ENCODE results near the gene KRTAP2-3. TPM values are rescaled to one million over a fixed set of nuclear protein-coding genes. Genes with fewer than 3 reads are reported as not detected.

The KRTAP2-3 gene, protein sequence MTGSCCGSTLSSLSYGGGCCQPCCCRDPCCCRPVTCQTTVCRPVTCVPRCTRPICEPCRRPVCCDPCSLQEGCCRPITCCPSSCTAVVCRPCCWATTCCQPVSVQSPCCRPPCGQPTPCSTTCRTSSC
- total RNA-seq = not detected in 2 replicates

GRCh38 chr17:41060052-41060604 lies at the start of gene KRTAP2-3:
Gene KRTAP2-3 (minus strand): TSS chr17:41060114. CDS start chr17:41060050, 64 bp downstream.

GRCh38 chr17:41105347-41105746 lies 45.4 kb upstream of the KRTAP2-3 start, which contains the start of gene KRTAP4-9:
Gene KRTAP4-9 (plus strand): TSS chr17:41105389. CDS start chr17:41105389, 0 bp downstream.

DNA sequence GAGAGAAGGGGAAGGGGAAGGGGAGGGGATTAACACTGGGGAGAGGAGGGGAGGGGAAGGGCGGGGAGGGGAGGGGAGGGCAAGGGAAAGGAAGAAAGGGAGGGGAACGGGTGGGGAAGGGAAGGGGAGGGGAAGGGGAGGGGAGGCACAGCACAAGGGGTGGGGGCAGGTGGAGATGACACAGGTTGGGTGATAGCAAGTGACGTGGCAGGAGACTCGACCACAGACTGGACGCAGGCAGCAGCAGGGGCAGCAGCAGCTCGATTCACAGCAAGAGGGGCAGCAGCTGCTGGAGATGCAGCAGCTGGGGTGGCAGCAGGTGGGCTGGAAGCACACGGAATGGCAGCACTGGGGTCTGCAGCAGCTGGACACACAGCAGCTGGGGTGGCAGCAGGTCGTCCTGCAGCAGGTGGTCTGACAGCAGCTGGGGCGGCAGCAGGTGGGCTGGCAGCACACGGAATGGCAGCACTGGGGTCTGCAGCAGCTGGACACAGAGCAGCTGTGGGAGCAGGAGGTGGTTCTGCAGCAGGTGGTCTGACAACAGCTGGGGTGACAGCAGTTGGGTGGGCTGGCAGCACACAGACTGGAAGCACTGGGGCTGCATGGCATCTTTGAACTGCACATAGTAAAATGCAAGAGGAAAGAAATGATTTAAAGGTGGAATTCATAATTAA lies 41.8 kb upstream of the KRTAP2-3 start, which contains the start of gene KRTAP4-16:
Gene KRTAP4-16, minus strand, starts transcription at position 624 of the 674 bp plus-strand sequence. Its CDS starts 0 bp downstream, at position 624.

DNA sequence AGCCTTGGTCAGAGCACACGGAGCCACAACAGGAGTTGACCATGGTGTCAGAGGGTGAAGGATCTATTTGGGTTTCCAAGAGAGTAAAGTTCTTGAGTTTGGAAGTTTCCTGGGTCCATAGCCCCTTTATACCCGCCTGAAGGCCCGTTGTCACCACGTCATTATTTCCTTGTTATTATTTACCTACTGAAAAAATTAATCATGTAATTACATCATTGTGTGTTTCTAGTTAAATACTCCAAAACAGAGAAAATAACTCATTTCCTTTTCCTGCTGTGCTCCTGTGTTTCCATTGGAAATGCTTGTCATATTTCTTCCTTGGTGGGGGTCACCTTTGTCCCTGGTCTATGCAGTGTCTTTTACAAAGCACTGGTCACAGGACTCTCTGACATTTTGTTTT lies 38.1 kb upstream of the KRTAP2-3 start, which contains the start of gene KRTAP4-8:
Gene KRTAP4-8, minus strand, starts transcription at position 101 of the 400 bp plus-strand sequence. Its CDS starts 58 bp downstream, at position 43.

DNA sequence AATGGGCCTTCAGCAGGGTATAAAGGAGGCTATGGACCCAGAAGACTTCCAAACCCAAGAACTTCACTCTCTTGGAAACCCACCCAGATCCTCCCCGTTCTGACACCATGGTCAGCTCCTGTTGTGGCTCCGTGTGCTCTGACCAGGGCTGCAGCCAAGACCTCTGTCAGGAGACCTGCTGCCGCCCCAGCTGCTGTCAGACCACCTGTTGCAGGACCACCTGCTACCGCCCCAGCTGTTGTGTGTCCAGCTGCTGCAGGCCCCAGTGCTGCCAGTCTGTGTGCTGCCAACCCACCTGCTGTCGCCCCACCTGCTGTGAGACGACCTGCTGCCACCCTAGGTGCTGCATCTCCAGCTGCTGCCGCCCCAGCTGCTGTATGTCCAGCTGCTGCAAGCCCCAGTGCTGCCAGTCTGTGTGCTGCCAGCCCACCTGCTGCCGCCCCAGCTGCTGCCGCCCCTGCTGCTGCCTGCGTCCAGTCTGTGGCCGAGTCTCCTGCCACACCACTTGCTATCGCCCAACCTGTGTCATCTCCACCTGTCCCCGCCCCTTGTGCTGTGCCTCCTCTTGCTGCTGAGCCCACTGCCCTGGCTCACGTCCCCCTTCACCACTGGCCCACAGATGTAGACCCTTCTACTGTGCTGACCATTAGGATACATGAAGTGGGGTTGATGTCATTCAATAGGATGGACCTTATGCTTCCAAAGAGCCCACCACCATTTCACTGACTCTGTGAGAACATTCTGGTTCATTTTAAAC lies 24.4 kb upstream of the KRTAP2-3 start, which contains the start of gene KRTAP4-7:
Gene KRTAP4-7, plus strand, starts transcription at position 51 of the 757 bp plus-strand sequence. Its CDS starts 57 bp downstream, at position 108.

DNA sequence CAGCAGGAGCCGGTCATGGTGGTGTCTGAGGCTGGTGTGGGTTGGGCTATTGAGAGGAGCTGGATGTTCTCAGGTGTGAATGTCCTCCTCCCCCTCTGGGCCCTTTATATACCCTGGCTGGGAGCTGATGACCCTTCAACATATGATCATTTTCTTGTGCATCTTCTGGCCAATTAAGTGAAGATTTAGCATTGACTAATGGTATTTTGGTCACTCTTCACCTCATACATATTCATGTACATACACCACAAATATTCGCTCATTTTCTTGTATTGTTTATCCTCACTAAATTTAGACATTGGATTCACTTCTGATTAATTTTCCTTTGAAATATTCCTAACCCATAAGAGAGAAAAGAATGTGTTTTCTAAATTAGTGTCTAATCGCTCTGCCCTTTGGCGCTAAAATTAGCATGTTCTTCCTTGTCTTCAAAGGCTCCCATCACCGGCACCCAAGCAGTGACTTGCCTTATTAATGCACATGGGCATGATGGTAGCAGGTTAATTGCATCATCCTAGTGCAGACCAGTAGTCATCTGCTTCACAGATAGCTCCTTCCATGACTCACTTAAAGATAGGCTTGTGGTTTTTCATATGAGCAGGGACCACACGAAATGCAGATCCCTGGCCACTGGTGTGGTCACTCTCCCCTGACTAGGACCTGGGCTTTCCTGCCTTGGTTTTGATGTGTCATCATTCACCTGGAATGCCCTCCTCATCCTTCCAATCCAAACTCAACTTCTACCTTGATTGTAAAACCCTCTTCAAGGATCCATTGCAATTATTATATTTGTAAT lies 6.1 kb upstream of the KRTAP2-3 start, which contains the start of gene KRTAP2-4:
Gene KRTAP2-4, minus strand, starts transcription at position 51 of the 796 bp plus-strand sequence. Its CDS starts 34 bp downstream, at position 17.

GRCh38 chr17:41055130-41055529 lies 4.8 kb downstream of the KRTAP2-3 start, which contains the start of gene KRTAP2-2:
Gene KRTAP2-2 (minus strand): TSS chr17:41055230. CDS start chr17:41055211, 19 bp downstream.

DNA sequence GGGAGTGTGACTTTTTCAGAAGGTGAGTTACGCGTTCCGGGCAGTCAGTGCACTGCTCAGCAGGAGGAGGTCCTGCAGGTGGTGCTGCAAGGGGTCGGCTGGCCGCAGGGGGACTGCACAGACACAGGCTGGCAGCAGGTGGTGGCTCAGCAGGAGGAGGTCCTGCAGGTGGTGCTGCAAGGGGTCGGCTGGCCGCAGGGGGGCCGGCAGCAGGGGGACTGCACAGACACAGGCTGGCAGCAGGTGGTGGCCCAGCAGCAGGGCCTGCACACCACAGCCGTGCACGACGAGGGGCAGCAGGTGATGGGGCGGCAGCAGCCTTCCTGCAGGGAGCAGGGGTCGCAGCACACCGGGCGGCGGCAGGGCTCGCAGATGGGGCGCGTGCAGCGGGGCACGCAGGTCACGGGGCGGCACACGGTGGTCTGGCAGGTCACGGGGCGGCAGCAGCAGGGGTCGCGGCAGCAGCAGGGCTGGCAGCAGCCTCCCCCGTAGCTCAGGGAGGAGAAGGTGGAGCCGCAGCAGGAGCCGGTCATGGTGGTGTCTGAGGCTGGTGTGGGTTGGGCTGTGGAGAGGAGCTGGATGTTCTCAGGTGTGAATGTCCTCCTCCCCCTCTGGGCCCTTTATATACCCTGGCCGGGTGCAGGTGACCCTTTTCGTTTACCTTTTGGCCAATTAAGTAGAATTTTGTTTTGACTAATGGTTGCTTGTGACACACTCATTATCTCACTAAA lies 13.0 kb downstream of the KRTAP2-3 start, which contains the start of gene KRTAP2-1:
Gene KRTAP2-1, minus strand, starts transcription at position 582 of the 731 bp plus-strand sequence. Its CDS starts 49 bp downstream, at position 533.

GRCh38 chr17:41040783-41041571 lies 18.9 kb downstream of the KRTAP2-3 start, which contains the start of gene KRTAP1-1:
Gene KRTAP1-1 (minus strand): TSS chr17:41041450. CDS start chr17:41041397, 53 bp downstream.

GRCh38 chr17:41034346-41034935 lies 25.5 kb downstream of the KRTAP2-3 start, which contains the start of gene KRTAP1-3:
Gene KRTAP1-3 (minus strand): TSS chr17:41034874. CDS start chr17:41034821, 53 bp downstream.

GRCh38 chr17:41029633-41030245 lies 30.2 kb downstream of the KRTAP2-3 start, which contains the start of gene KRTAP1-4:
Gene KRTAP1-4 (minus strand): TSS chr17:41030195. CDS start chr17:41030078, 117 bp downstream.

GRCh38 chr17:41026715-41027471 lies 33.0 kb downstream of the KRTAP2-3 start, which contains the start of gene KRTAP1-5:
Gene KRTAP1-5 (minus strand): TSS chr17:41027208. CDS start chr17:41027155, 53 bp downstream.

Other genes starting within 250 kb of the KRTAP2-3 start
- gene KRT10, start 237.5 kb downstream of the KRTAP2-3 start, total RNA-seq = 1.5 and 3.5 TPM in 2 replicates
- gene KRT12, start 192.9 kb downstream of the KRTAP2-3 start, total RNA-seq = not detected in 2 replicates
- gene KRT20, start 174.9 kb downstream of the KRTAP2-3 start, total RNA-seq = not detected in 2 replicates
- gene KRT23, start 122.5 kb downstream of the KRTAP2-3 start, total RNA-seq = 0.17 and 0.87 TPM in 2 replicates
- gene KRT39, start 93.2 kb downstream of the KRTAP2-3 start, total RNA-seq = not detected in 2 replicates
- not detected in 2 replicates for gene KRT40, start 75.8 kb downstream of the KRTAP2-3 start, total RNA-seq
- gene KRTAP3-3, start 66.0 kb downstream of the KRTAP2-3 start, total RNA-seq = not detected in 2 replicates
- gene KRTAP3-2, start 60.2 kb downstream of the KRTAP2-3 start, total RNA-seq = not detected in 2 replicates
- not detected in 2 replicates for gene KRTAP3-1, start 51.0 kb downstream of the KRTAP2-3 start, total RNA-seq
- 2.2 TPM in 1 of 2 replicates, not detected in the other for gene KRTAP1-5, start 32.9 kb downstream of the KRTAP2-3 start, total RNA-seq
- not detected in 2 replicates for gene KRTAP1-4, start 29.9 kb downstream of the KRTAP2-3 start, total RNA-seq
- gene KRTAP1-3, start 25.2 kb downstream of the KRTAP2-3 start, total RNA-seq = not detected in 2 replicates
- gene KRTAP1-1, start 18.7 kb downstream of the KRTAP2-3 start, total RNA-seq = not detected in 2 replicates
- gene KRTAP2-1, start 12.8 kb downstream of the KRTAP2-3 start, total RNA-seq = not detected in 2 replicates
- gene KRTAP2-2, start 4.9 kb downstream of the KRTAP2-3 start, total RNA-seq = not detected in 2 replicates
- not detected in 2 replicates for gene KRTAP2-4, start 5.8 kb upstream of the KRTAP2-3 start, total RNA-seq
- not detected in 2 replicates for gene KRTAP4-7, start 24.0 kb upstream of the KRTAP2-3 start, total RNA-seq
- not detected in 2 replicates for gene KRTAP4-8, start 38.0 kb upstream of the KRTAP2-3 start, total RNA-seq
- gene KRTAP4-16, start 42.1 kb upstream of the KRTAP2-3 start, total RNA-seq = not detected in 2 replicates
- gene KRTAP4-9, start 45.3 kb upstream of the KRTAP2-3 start, total RNA-seq = not detected in 2 replicates
- not detected in 2 replicates for gene KRTAP4-11, start 58.3 kb upstream of the KRTAP2-3 start, total RNA-seq
- not detected in 2 replicates for gene KRTAP4-12, start 64.1 kb upstream of the KRTAP2-3 start, total RNA-seq
- not detected in 2 replicates for gene KRTAP4-6, start 80.4 kb upstream of the KRTAP2-3 start, total RNA-seq
- not detected in 2 replicates for gene KRTAP4-5, start 89.7 kb upstream of the KRTAP2-3 start, total RNA-seq
- not detected in 2 replicates for gene KRTAP4-4, start 100.6 kb upstream of the KRTAP2-3 start, total RNA-seq
- gene KRTAP4-3, start 108.1 kb upstream of the KRTAP2-3 start, total RNA-seq = not detected in 2 replicates
- gene KRTAP4-2, start 118.1 kb upstream of the KRTAP2-3 start, total RNA-seq = not detected in 2 replicates
- not detected in 2 replicates for gene KRTAP4-1, start 124.8 kb upstream of the KRTAP2-3 start, total RNA-seq
- not detected in 2 replicates for gene KRTAP9-1, start 129.8 kb upstream of the KRTAP2-3 start, total RNA-seq
- not detected in 2 replicates for gene KRTAP9-2, start 166.5 kb upstream of the KRTAP2-3 start, total RNA-seq
- gene KRTAP9-3, start 172.3 kb upstream of the KRTAP2-3 start, total RNA-seq = not detected in 2 replicates
- gene KRTAP9-8, start 177.9 kb upstream of the KRTAP2-3 start, total RNA-seq = not detected in 2 replicates
- gene KRTAP9-4, start 189.6 kb upstream of the KRTAP2-3 start, total RNA-seq = not detected in 2 replicates
- not detected in 2 replicates for gene KRTAP9-9, start 195.3 kb upstream of the KRTAP2-3 start, total RNA-seq
- not detected in 2 replicates for gene KRTAP9-6, start 205.3 kb upstream of the KRTAP2-3 start, total RNA-seq
- gene KRTAP9-7, start 215.6 kb upstream of the KRTAP2-3 start, total RNA-seq = not detected in 2 replicates
- not detected in 2 replicates for gene KRTAP29-1, start 242.7 kb upstream of the KRTAP2-3 start, total RNA-seq
- gene KRTAP16-1, start 249.2 kb upstream of the KRTAP2-3 start, total RNA-seq = not detected in 2 replicates